HepG2 (cell line): ENCODE results near the gene FGD2. TPM values are rescaled to one million over a fixed set of nuclear protein-coding genes. Genes with fewer than 3 reads are reported as not detected.

Source experiments
- CEBPG ChIP-seq: IDR thresholded peaks from 2 replicates; pipeline ENCODE4 v1.6.1; 2016
- CENPT ChIP-seq: sonication (generic); formaldehyde crosslinking; IDR thresholded peaks from 2 replicates; pipeline ENCODE4 v1.8.0; 2022; ENCODE audit warnings: low read depth, mild to moderate bottlenecking, moderate library complexity, missing genetic modification reagents
- ELF1 ChIP-seq: sonication (generic); formaldehyde crosslinking; IDR thresholded peaks from 2 replicates; pipeline ENCODE4 v1.4.0; 2020; ENCODE audit warnings: missing genetic modification reagents
- FOXA1 ChIP-seq, 2 experiments: fragments of 450-650 bp in 1 of 2; sonication (generic) in 1 of 2; formaldehyde crosslinking in 1 of 2; IDR thresholded peaks; 2 replicates each; pipeline versions ENCODE4 v1.4.0 to v1.6.1; 2016 to 2020; ENCODE audit warnings: missing genetic modification reagents in 1 of 2
- LCORL ChIP-seq, 2 experiments: fragments of 450-650 bp in 1 of 2; sonication (generic) in 1 of 2; formaldehyde crosslinking in 1 of 2; IDR thresholded peaks; 2 replicates each; pipeline versions ENCODE4 v1.5.0 to v1.6.1; 2017 to 2020; ENCODE audit warnings: antibody characterized with exemption in 1 of 2, missing genetic modification reagents in 1 of 2
- MLXIP ChIP-seq: sonication (generic); formaldehyde crosslinking; IDR thresholded peaks from 2 replicates; pipeline ENCODE4 v1.9.0; 2021; ENCODE audit warnings: missing genetic modification reagents, borderline replicate concordance
- NR2F1 ChIP-seq, 2 experiments: fragments of 450-650 bp in 1 of 2; formaldehyde crosslinking in 1 of 2; IDR thresholded peaks; 2 replicates each; pipeline versions ENCODE4 v1.5.0 to v1.6.1; 2016 to 2020; ENCODE audit warnings: mild to moderate bottlenecking in 1 of 2, missing compliant biosample characterization in 1 of 2, missing genetic modification reagents in 1 of 2, moderate library complexity in 1 of 2
- POLR2AphosphoS5 ChIP-seq: IDR thresholded peaks from 2 replicates; pipeline ENCODE4 v1.6.1; 2012; ENCODE audit warnings: low read depth, low read length
- YEATS4 ChIP-seq: sonication (generic); formaldehyde crosslinking; IDR thresholded peaks from 2 replicates; pipeline ENCODE4 v1.4.0; 2020; ENCODE audit warnings: missing genetic modification reagents, borderline replicate concordance
- ZNF101 ChIP-seq: sonication (generic); formaldehyde crosslinking; IDR thresholded peaks from 2 replicates; pipeline ENCODE4 v1.4.0; 2020; ENCODE audit warnings: mild to moderate bottlenecking, low read depth, missing genetic modification reagents, borderline replicate concordance
- ZNF136 ChIP-seq: sonication (generic); formaldehyde crosslinking; IDR thresholded peaks from 2 replicates; pipeline ENCODE4 v1.8.1; 2022; ENCODE audit warnings: low read depth, mild to moderate bottlenecking, moderate library complexity, missing genetic modification reagents
- ZNF281 ChIP-seq: sonication (generic); formaldehyde crosslinking; IDR thresholded peaks from 2 replicates; pipeline ENCODE4 v1.4.0; 2020; ENCODE audit warnings: missing genetic modification reagents, borderline replicate concordance
- ZNF503 ChIP-seq: sonication (generic); formaldehyde crosslinking; IDR thresholded peaks from 2 replicates; pipeline ENCODE4 v1.4.0; 2020; ENCODE audit warnings: missing genetic modification reagents
- ZNF546 ChIP-seq: sonication (generic); formaldehyde crosslinking; conservative IDR thresholded peaks from 2 replicates; pipeline ENCODE4 v1.8.1; 2023; ENCODE audit warnings: mild to moderate bottlenecking, missing genetic modification reagents
- ZNF687 ChIP-seq: sonication (generic); formaldehyde crosslinking; IDR thresholded peaks from 2 replicates; pipeline ENCODE4 v1.5.1; 2020; ENCODE audit warnings: mild to moderate bottlenecking, missing genetic modification reagents, moderate library complexity
- ZNF768 ChIP-seq: sonication (generic); formaldehyde crosslinking; IDR thresholded peaks from 2 replicates; pipeline ENCODE4 v1.4.0; 2020; ENCODE audit warnings: missing genetic modification reagents
- ZNF777 ChIP-seq: sonication (generic); formaldehyde crosslinking; IDR thresholded peaks from 2 replicates; pipeline ENCODE4 v1.4.0; 2020; ENCODE audit warnings: missing genetic modification reagents
- polyA plus RNA-seq, 8 experiments: library from polyadenylated mRNA; depleted of rRNA in 3 of 8; stranded (reverse) in 7 of 8; unstranded in 1 of 8; fragments of >200 nt; fragmentation: Illumina TruSeq in 4 of 8; extraction: Trizol in 4 of 8; gene quantifications; 2 replicates each; pipeline versions ENCODE4 v1.2.1 to v1.2.3, GENCODE V29; 2011 to 2016; ENCODE audit warnings: low read depth in 4 of 8, missing spikeins in 1 of 8, mixed read lengths in 1 of 8; ENCODE audit not compliant: insufficient read depth in 1 of 8
- total RNA-seq, 5 experiments: library from RNA; depleted of rRNA; stranded (reverse); fragments of >200 nt; fragmentation: Illumina TruSeq; extraction: Trizol; gene quantifications; 2 replicates each; pipeline ENCODE4 v1.2.3, GENCODE V29; 2016; ENCODE audit warnings: low read depth in 1 of 5

FGD2 gene
- total and polyA plus RNA-seq, 2 of the 13 experiments (the other 11 are each of a cell fraction or from before 2014, with no cell fraction given), result not detected

- peak; percentile 7; the same call in 1 of the 2 replicates for TF ChIP-seq ZNF687
- no peak for TF ChIP-seq POLR2AphosphoS5
- TF ChIP-seq ZNF503 (CRISPR knock-in tag), result peak; percentile 44; the same call in 1 of the 2 replicates
- no peak for TF ChIP-seq ZNF101 (CRISPR knock-in tag)
- no peak for TF ChIP-seq CEBPG (CRISPR knock-in tag)
- no peak for TF ChIP-seq NR2F1 (CRISPR knock-in tag; IDR thresholded peaks at IDR 0.05)
- TF ChIP-seq ZNF546 (CRISPR knock-in tag), result 0 out of 2 replicates have a peak, but pooled peaks have one; percentile 26
- no peak for TF ChIP-seq MLXIP (CRISPR knock-in tag)
- no peak for TF ChIP-seq ZNF777
- no peak for TF ChIP-seq YEATS4 (CRISPR knock-in tag)
- TF ChIP-seq ELF1 (CRISPR knock-in tag), result no peak
- TF ChIP-seq ZNF136 (CRISPR knock-in tag), result 0 out of 2 replicates have a peak, but pooled peaks have one; percentile 17
- peak; percentile 8; the same call in 1 of the 2 replicates for TF ChIP-seq ZNF768
- no peak for TF ChIP-seq LCORL (IDR thresholded peaks at IDR 0.05)
- peak; percentile 6; the same call in 1 of the 2 replicates for TF ChIP-seq LCORL (CRISPR knock-in tag; IDR thresholded peaks at IDR 0.05)
- no peak for TF ChIP-seq FOXA1 (IDR thresholded peaks at IDR 0.05)
- TF ChIP-seq FOXA1 (CRISPR knock-in tag; IDR thresholded peaks at IDR 0.05), result no peak
- no peak for TF ChIP-seq ZNF281 (CRISPR knock-in tag)
- TF ChIP-seq CENPT (CRISPR knock-in tag), result no peak
Observed at GRCh38 chr6:37052027-37052628, 46.7 kb downstream of the FGD2 start (continued).
